Measurements from ENCODE around the gene FAM110D.

The FAM110D gene

GRCh38 chr1:26158908-26159742, at the start of gene FAM110D:
TSS of gene FAM110D (plus strand) at chr1:26159079. CDS start at chr1:26161292, 2,213 bp downstream.
- peak; percentile 41 for DNase-seq

GRCh38 chr1:26109229-26110164, 49.4 kb upstream of the FAM110D start:
- no peak for DNase-seq

- peak; percentile 92 for DNase-seq
Measured at GRCh38 chr1:26110731-26111529, 47.9 kb upstream of the FAM110D start.

- DNase-seq, result peak; percentile 98
Measured at GRCh38 chr1:26111530-26112406, 47.1 kb upstream of the FAM110D start, which contains the start of gene PDIK1L. TSS of gene PDIK1L (plus strand) at chr1:26111824. CDS start at chr1:26114309, 2,485 bp downstream.

- DNase-seq, result no peak
Measured at GRCh38 chr1:26112407-26112775, 46.5 kb upstream of the FAM110D start.

- no peak for DNase-seq
Measured at GRCh38 chr1:26114165-26114927, 44.5 kb upstream of the FAM110D start.

- DNase-seq, result no peak
Measured at GRCh38 chr1:26119892-26120608, 38.8 kb upstream of the FAM110D start.

- DNase-seq, result no peak
Measured at GRCh38 chr1:26121854-26122773, 36.8 kb upstream of the FAM110D start.

GRCh38 chr1:26122988-26123973, 35.6 kb upstream of the FAM110D start:
- no peak for DNase-seq

- no peak for DNase-seq
Measured at GRCh38 chr1:26124418-26125331, 34.2 kb upstream of the FAM110D start.

- DNase-seq, result no peak
Measured at GRCh38 chr1:26125382-26125781, 33.5 kb upstream of the FAM110D start.

- no peak for DNase-seq
Measured at GRCh38 chr1:26125946-26126320, 32.9 kb upstream of the FAM110D start.

- DNase-seq, result peak; percentile 77
Measured at GRCh38 chr1:26126321-26127084, 32.4 kb upstream of the FAM110D start.

- DNase-seq, result no peak
Measured at GRCh38 chr1:26127235-26128163, 31.4 kb upstream of the FAM110D start.

- no peak for DNase-seq
Measured at GRCh38 chr1:26129778-26130177, 29.1 kb upstream of the FAM110D start.

Data from activated effector memory CD4-positive, alpha-beta T cell treated with anti-CD3 and anti-CD28 coated beads, Interleukin-2, amount 50 U/mL, for 16 hours (primary cell).